ENCODE measurements around the gene RAI14.

GRCh38 chr5:34833976-34834793 lies 178.1 kb downstream of the RAI14 start:
- TF ChIP-seq CTCF (IDR thresholded peaks at IDR 0.05): no peak
- TF ChIP-seq POLR2A (IDR thresholded peaks at IDR 0.05): no peak

All from heart left ventricle (tissue), 13 donors.